ENCODE measurements around the gene WNT9A. TPM values are rescaled to one million over a fixed set of nuclear protein-coding genes. Genes with fewer than 3 reads are reported as not detected.
A peak's percentile ranks its signal among the peaks of the same experiment; 100 is the strongest.

Gene WNT9A
- total RNA-seq, 6 experiments from 2014 or later, result 0.09 to 0.19 (median 0.10) TPM; not detected in 1

DNA sequence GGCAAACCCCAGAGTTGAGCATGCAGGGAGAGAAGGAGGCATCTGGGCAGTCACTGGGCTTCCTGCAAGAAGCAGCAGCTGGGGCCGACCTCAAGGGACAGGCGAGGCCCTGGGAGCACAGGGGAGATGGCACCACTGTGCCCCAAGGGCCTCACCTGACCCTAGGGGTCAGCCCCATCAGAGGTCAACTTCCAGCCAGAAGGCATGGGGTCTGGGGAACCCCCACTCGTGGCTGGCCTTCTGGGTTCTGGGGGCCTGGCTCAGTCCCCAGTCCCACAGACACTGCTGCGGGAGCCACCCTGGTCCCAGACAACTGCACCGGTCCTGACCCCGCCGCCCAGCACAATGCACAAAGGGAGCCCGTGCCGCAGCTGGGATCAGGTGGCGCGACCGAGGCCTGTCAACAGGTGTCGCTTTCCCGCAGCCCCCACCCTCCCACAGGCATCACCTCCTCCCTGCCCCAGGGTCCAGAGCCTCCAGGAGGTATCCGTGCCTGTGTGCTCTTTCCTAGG, 6.2 kb downstream of the WNT9A start:
- no peaks in the 10 kb centered on the region for H3K36me3 ChIP-seq
- no peaks in the 10 kb centered on the region for H3K9me3 ChIP-seq
- no peak overlapping the region for H3K27ac ChIP-seq
- H3K27me3 ChIP-seq, result no peaks in the 10 kb centered on the region
- TF ChIP-seq, protein P1, sequence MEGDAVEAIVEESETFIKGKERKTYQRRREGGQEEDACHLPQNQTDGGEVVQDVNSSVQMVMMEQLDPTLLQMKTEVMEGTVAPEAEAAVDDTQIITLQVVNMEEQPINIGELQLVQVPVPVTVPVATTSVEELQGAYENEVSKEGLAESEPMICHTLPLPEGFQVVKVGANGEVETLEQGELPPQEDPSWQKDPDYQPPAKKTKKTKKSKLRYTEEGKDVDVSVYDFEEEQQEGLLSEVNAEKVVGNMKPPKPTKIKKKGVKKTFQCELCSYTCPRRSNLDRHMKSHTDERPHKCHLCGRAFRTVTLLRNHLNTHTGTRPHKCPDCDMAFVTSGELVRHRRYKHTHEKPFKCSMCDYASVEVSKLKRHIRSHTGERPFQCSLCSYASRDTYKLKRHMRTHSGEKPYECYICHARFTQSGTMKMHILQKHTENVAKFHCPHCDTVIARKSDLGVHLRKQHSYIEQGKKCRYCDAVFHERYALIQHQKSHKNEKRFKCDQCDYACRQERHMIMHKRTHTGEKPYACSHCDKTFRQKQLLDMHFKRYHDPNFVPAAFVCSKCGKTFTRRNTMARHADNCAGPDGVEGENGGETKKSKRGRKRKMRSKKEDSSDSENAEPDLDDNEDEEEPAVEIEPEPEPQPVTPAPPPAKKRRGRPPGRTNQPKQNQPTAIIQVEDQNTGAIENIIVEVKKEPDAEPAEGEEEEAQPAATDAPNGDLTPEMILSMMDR (IDR thresholded peaks at IDR 0.05), result no peak
- TF ChIP-seq POLR2A (IDR thresholded peaks at IDR 0.05), result no peak
- 50% methylated on average over 2 of the region's 15 CpGs for WGBS (ENCODE audit: insufficient coverage, low coverage, low lambda C conversion rate, missing lambda C conversion rate)
- H3K4me1 ChIP-seq, result peaks cover 0 to 3% (median 0%) of the 10 kb centered on the region in 4 donors
- peak in 2 of 3 donors; percentile 16 to 50 for DNase-seq
- intact Hi-C loops (cut with DNase I), result loop anchor here (5.0 to 10.0 kb wide), 3 partner anchors 174 to 457 kb away; no protein-coding TSS in a partner anchor
- H3K4me3 ChIP-seq, result no peak overlapping the region
- no peak for ATAC-seq

DNA sequence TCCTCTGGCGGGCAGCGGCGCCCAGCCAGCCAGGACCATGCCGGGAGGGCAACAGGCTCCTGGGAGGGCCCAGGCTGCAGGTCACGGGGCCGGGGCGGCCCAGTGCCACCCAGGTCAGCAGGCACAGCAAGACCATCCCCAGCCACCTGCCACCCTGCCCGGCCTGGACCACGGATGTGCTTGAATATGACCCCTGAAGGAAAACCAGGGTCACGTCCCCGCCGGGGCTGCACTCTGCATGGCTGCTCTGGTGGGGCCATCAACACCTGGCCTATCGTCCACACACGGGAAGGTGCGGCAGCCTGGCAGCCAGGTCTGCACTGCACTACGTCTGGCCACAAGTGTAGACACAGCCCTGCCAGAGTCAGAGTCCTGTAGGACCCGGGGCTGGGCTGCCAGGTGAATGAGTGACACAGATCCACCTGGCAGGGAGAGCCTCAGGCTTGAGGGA, 6.9 kb downstream of the WNT9A start:
- Histone ChIP-seq H3K4me1 (no peaks in the 10 kb centered on the region), H3K36me3 (no peaks in the 10 kb centered on the region), H3K9me3 (no peaks in the 10 kb centered on the region), H3K27ac (no peak overlapping the region), H3K4me3 (no peak overlapping the region), H3K27me3 (no peaks in the 10 kb centered on the region)
- 100% methylated on average over 1 of the region's 17 CpGs for WGBS (ENCODE audit: insufficient coverage, low coverage, low lambda C conversion rate, missing lambda C conversion rate)
- TF ChIP-seq, protein P1 (IDR thresholded peaks at IDR 0.05), result no peak
- no peak for TF ChIP-seq POLR2A (IDR thresholded peaks at IDR 0.05)
- DNase-seq (peak; percentile 14 to 42 (median 36)), ATAC-seq (no peak)
- intact Hi-C loops (cut with DNase I), result loop anchor here (5.0 to 10.0 kb wide), 3 partner anchors 174 to 456 kb away; no protein-coding TSS in a partner anchor

DNA sequence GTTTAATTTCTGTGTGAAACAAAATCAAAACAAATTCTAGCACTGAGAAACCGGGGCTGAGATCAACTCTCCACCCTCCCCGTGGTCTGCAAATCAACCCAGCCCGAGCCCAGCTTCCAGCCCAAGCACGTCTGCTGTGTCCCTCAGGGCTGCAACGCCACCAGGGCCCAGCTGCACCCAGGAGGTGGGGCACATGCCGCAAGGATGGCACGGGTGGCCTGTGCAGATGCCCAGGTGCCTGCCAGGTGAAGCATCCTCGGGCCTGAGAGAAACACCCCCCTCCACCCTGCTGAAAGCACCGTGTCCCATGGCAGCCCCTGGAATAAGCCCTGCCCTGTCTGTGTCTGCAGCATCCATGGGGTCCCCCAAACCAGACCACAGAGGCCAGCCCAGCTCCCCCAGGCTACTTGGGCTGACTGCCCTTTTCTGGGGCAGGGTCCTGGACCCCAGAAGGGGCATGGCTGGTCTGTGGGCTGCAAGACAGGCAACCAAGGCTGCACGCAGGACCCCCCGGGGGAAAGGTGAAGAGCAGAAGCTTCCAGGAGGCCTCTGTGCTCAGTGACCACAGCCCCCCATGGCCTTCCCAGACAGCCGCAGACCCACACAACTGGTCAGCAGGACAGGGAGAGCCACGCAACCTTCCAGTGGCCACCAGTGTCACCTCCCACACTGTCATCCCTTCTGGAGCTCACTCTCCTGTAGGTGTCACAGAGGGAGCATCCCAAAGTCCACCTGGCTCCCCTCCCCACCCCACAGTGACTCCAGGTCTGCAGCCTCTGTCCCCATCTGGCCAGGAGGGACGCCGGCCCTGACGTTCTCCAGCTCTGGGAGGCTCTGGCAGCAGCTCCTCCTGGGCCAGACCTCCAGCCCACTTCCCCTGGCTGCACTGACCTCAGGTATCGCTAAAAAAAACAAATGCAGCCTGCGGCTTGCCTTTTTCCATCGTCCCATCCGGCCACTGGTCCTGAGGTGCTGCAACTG, 7.7 kb downstream of the WNT9A start:
- no peak overlapping the region for H3K4me3 ChIP-seq
- intact Hi-C loops (cut with DNase I), result loop anchor here (5.0 to 10.0 kb wide), 3 partner anchors 173 to 455 kb away; no protein-coding TSS in a partner anchor
- no peaks in the 10 kb centered on the region for H3K4me1 ChIP-seq
- no peak overlapping the region for H3K27ac ChIP-seq
- no peaks in the 10 kb centered on the region for H3K36me3 ChIP-seq
- no peak for ATAC-seq
- DNase-seq, result peak; percentile 12 to 37 (median 31)
- no peaks in the 10 kb centered on the region for H3K27me3 ChIP-seq
- no peaks in the 10 kb centered on the region for H3K9me3 ChIP-seq
- no peak for TF ChIP-seq POLR2A (IDR thresholded peaks at IDR 0.05)
- TF ChIP-seq, protein P1 (IDR thresholded peaks at IDR 0.05), result no peak
- 63% methylated on average over 2 of the region's 20 CpGs for WGBS (ENCODE audit: insufficient coverage, low coverage, low lambda C conversion rate, missing lambda C conversion rate)

DNA sequence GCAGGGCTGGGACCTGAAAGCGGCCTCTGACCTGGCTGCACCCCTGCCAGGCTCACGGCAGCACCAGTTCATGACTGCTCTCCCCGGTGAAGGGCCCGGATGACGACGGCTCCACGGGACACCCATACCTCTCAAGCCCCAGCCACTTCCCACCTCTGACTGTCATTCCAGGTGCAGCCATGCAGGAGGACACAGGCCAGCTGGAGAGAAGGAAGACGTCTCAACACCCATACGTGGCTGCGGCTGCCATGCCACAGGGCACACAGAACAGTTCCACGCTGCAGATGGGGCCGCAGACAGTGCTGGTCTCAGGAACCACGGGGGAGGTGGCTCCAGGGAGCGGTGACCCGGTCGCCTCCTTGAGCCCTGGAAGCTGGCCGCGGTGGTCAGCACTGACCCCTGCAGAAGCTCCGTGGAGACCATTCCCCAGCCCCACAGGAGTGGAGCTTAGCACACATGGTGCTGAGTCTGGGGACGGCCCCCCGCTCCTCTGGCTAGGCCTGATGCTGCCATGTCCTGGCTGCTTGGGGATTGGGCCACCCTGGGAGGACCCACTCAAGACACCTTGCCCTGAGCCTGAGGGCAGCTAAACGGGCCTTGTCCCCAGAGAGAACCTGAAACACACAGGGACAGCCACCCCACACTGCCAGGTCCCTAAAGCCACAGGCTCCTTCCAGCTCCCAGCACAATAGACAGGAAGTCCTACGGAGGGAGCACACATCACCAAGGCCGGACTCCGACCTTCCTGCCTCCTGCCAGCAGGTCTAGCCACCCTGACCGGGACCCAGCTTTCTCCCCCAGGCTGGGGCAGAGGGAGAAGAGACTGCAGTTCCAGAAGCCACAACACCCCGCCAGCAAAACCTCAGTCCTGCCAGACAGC, 8.6 kb downstream of the WNT9A start:
- H3K27ac ChIP-seq, result no peak overlapping the region
- intact Hi-C loops (cut with DNase I), result no loop called here
- no peak for ATAC-seq
- H3K4me1 ChIP-seq, result no peaks in the 10 kb centered on the region
- no peaks in the 10 kb centered on the region for H3K36me3 ChIP-seq
- 70% methylated on average over 2 of the region's 27 CpGs for WGBS (ENCODE audit: insufficient coverage, low coverage, low lambda C conversion rate, missing lambda C conversion rate)
- no peaks in the 10 kb centered on the region for H3K27me3 ChIP-seq
- H3K9me3 ChIP-seq, result no peaks in the 10 kb centered on the region
- H3K4me3 ChIP-seq, result no peak overlapping the region
- peak; percentile 8 to 35 (median 34) for DNase-seq
- no peak for TF ChIP-seq POLR2A (IDR thresholded peaks at IDR 0.05)
- TF ChIP-seq, protein P1 (IDR thresholded peaks at IDR 0.05), result no peak

All from right lobe of liver (tissue), 6 donors.